Renal pelvis (tissue), 4 donors: ENCODE data around the gene NID1. TPM values are rescaled to one million over a fixed set of nuclear protein-coding genes. Genes with fewer than 3 reads are reported as not detected.
A peak's percentile ranks its signal among the peaks of the same experiment; 100 is the strongest.
"Not testable (repeated sequence)": the region's sequence is repeated elsewhere in the genome, so short reads cannot be mapped to it uniquely, and the experiment has no call there.

Experiments used
- DNase-seq: peaks from one replicate; pipeline ENCODE4 v3.0.0-alpha.2; 2013
- polyA plus RNA-seq, 3 donors: library from polyadenylated mRNA; unstranded; fragments of 120-200 nt; gene quantifications; one replicate each; pipeline ENCODE4 v1.2.1, GENCODE V29; 2013; ENCODE audit not compliant: insufficient read length in 3 of 3

The NID1 gene
- polyA plus RNA-seq, 3 donors: 150 to 186 (median 183) TPM

DNA sequence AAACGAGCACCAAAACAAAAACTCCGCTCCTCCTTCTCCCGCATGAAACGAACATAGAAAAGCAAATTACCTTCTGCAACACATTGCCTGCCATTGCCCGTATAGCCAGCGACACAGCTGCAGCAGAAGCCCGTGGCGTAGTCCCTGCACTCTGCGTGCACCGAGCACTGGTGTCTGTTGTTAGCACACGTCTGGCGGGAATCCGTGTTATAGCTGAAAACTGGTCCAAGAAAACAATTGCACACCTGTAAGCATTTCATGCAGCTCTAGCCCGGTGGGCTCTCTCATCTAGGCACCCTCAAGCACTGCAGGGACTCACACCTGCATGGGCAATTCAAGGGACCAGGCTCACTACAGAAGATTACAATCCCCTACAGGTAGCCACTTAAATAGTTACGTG is 26.9 kb downstream of the NID1 start:
- DNase-seq: no peak

DNA sequence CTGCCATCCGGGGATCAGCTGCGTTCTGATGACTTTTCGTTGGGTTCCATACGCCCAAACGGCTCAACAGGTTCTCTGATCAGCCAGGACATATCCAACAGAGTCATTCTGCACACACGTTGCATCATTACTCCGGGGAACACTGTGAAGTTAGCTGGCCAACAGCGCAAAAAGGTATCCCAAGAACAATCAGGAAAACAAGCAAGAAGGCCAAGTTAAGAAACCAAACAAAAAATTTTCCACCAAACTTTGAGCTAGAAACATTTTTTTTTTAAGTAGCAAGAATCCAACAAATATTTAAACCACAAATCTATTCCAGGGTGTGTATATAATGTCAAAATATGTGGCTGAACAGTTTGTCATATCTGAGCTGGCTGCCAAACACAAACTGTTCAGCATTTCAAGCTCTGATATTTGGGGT is 29.2 kb downstream of the NID1 start:
- no peak for DNase-seq

DNA sequence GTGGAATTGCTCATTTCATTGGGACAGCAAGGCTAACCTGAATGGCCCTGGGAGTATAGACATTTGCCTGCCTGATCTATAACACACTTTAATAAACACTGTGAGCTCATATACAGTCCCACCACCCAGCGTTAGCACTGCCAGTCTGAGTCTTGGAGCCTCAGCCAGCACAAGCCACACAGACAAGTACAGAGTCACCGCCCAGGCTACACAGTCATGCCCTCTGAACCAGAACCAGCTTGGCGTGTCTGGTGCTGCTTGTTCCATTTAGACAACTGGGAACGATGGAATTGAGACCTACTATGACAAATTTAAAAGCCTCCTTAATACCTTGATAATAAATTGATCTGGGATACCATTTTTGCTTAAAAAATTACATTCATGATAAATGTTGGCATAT is 31.6 kb downstream of the NID1 start:
- no peak for DNase-seq

- DNase-seq: no peak
Measured at GRCh38 chr1:236030534-236030933, 34.4 kb downstream of the NID1 start.

- DNase-seq: no peak
Measured at GRCh38 chr1:236029428-236029940, 35.4 kb downstream of the NID1 start.

GRCh38 chr1:236027104-236027503 is 37.8 kb downstream of the NID1 start:
- DNase-seq: no peak

GRCh38 chr1:236025836-236026235 is 39.1 kb downstream of the NID1 start:
- no peak for DNase-seq

DNA sequence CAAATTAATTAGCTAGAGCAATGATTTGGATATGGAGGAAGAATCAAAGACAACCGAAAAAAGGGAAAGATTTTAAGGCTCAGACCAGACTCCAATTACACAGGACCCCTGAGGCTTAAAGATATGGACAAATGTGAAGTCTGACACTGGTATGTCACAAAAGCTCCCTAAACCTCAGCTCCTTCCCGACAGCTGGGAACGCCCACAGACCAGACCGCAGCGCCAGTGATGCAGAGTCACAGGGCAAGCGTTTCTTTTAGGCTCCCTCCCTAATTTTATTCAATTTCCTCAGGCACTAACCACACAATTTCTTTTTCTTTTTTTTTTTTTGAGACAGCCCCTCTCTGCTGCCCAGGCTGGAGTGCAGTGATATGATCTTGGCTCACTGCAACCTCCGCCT is 40.2 kb downstream of the NID1 start:
- no peak for DNase-seq

- no peak for DNase-seq
Measured at GRCh38 chr1:236023926-236024565, 40.8 kb downstream of the NID1 start.

GRCh38 chr1:236021424-236022135 is 43.3 kb downstream of the NID1 start:
- DNase-seq: no peak

DNA sequence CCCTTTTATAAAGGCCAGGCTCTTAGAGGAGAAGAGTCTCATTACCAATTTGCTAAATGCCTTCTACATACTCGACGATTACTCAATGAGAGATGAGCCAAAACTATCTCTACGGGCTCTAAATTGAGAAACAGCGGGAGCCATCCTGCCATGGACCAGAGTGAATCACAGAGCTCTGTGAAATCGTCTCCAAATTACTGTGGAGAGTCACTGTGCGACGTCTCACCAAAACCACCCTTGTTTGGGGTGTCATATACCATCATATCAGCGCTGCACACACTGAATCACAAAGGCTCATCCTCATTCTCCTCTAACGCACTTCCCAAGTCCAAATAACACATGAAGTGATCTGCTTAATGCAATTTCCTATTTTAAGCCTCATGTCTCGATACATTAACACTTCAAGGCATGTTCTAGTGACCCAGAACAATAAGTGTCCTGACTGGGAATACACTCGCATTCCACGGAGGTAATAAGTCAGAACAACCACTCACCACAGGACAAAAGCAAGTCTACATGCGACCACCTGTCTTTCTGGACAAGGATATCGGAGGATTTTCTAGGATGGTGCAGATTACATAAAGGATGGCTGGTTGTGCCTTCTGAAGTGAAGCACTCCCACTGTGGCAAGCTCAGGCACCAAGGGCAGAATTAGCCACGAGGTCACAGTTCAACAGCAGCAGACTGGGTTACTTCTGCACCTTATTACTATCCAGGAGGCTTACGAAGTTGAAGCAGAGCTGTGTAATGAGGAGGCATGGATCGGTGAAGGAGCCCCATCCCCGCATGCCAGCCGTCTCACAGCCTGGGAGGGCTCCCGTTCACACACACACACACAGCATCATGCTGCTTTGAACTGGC is 44.3 kb downstream of the NID1 start:
- DNase-seq: no peak

DNA sequence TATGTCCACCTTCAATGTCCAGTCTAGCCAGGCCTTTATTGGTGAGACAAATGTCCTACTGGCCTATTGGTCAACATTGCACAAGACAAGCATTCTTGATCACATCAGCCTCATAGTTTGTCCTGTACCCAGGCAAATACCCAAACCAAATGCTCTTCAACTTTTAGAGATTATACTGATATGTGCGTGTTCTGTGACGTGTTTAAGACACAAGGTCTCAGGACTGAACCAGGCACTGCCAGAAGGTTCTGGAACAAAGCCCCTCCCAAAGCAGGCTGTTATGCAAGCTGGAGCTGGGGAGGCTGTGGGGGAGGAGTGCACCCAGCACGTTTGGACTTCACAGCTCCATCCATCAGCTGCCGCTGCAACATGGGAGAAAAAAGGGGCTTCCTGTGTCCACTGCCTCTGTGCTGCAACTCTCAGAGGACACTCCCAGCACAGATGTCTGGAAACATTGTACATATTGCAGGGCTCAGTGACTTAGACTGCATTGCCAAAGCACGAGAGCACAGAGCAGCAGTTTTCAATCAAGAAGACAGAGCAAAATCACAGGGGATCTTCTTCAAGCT is 45.9 kb downstream of the NID1 start:
- peak; percentile 73 for DNase-seq

DNA sequence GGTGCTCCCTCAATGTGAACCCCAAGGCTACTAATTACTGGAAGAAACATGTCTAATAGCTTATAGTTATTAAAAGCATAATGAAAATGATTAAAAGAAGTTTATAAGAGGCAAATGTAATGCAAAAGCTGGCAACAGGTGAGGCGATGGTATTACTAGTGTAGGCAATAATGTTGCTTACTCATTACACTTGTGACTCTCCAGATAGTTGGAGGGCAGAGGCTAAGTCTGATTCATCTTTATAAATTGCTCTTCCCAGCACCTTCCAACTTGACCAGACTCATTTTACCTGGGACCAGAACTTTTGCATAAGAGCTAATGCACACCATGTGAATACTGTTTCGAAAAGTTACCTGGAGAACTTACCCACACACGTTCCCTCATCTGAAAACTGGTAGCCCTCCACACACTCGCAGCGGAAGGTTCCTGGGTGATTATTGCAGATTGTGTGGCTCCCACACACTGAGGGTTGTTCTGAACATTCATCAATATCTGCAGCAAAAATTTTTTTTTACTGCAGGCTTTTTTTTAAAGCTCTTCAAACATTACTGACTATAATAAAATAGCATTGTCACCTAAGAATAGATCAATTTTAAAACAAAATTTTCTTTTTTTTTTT is 48.0 kb downstream of the NID1 start:
- no peak for DNase-seq

GRCh38 chr1:236016083-236016482 is 48.8 kb downstream of the NID1 start:
- no peak for DNase-seq

GRCh38 chr1:236015539-236015938 is 49.4 kb downstream of the NID1 start:
- no peak for DNase-seq

- DNase-seq: no peak
Measured at GRCh38 chr1:236013330-236013729, 51.6 kb downstream of the NID1 start.

DNA sequence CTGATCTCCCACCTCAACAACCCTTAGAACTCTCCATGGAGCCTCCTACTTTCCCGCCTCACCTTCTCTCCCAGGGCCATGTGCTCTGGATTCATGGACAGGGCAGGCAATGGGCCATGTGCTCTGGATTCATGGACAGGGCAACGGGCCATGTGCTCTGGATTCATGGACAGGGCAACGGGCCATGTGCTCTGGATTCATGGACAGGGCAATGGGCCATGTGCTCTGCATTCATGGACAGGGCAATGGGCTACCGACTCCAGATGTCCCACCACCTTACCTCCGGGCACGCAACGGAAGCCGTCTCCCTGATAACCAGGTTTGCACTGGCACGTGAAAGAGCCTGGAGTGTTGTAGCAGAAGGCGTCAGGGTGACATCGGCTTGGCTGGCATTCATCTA is 53.2 kb downstream of the NID1 start:
- DNase-seq: no peak

DNA sequence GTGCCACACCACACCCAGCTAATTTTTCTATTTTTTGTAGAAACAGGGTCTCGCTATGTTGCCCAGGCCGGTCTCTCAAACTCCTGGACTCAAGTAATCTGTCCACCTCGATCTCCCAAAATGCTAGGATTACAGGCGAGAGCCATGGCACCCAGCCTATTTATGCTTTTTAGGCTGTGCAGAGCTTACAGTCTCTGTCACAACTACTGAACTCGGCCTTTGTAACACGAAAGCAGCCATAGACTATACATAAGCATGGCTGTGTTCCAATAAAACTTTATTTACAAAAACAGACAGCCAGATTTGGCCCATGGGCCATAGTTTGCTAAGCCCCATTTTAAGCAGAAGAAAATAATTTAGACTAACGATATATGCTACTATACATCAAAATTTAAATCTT is 54.4 kb downstream of the NID1 start:
- DNase-seq: no peak

- DNase-seq: peak; percentile 72
Measured at GRCh38 chr1:236009857-236010256, 55.0 kb downstream of the NID1 start.

DNA sequence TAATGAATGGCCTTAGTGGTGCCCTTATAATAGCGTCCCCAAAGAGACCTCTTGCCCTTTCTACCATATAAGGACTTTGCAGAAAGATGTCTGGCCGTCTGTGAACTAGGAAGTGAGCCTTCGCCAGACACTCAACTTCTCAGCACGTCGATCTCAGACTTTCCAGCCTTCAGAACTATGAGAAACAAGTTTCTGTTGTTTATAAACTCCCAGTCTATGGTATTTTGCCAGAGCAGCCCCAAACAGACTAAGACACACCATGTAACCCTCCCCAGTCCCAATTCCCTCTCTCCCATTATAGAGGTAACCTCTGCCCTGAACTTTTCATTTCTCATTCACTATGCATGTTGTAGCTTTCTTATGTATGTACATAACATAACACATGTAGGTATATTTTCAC is 55.7 kb downstream of the NID1 start:
- DNase-seq: no peak

DNA sequence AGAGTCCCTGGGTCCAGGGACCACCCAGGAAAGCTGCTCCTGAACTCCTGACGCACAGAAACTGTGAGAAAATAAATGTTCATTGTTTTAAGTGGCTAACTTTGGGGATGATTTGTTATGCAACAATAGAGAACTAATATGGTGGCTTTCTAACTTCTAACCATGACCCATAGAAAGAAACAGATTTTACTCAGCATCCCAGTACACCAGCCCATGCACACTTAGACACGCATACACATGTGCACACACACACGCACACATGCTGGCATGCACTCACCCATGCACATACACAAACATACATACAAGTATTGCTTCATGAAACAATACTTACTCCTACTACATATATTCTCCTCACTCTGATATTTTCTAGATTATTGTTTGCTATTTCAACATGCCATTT is 57.1 kb downstream of the NID1 start:
- DNase-seq: no peak

DNA sequence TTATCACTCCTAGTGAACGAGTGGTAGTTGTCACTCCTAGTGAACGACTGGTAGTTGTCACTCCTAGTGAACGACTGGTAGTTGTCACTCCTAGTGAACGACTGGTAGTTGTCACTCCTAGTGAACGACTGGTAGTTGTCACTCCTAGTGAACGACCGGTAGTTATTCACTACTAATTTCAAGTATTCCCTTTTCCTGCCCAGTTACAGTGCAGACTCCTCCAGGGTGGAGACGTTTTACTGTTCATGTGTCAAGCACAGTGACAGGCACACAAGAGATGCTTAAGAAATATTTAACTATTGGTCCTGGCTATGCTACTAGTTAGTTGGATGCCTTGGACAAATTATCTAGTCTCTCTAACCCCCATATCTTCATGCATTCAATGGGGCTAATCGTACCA is 61.8 kb downstream of the NID1 start:
- DNase-seq: not testable (repeated sequence)
